Neural cell (in vitro differentiated cells): ENCODE measurements around the gene KCNK2. TPM values are rescaled to one million over a fixed set of nuclear protein-coding genes. Genes with fewer than 3 reads are reported as not detected.

ENCODE experiments used
- H2AFZ ChIP-seq: fragments of 200-600, 300-800 bp; sonication (generic), shearing (Covaris generic); 2 replicates; pipeline ENCODE4 v1.6.0; 2014; ENCODE audit warnings: low read depth, mild to moderate bottlenecking, antibody characterized with exemption, low read length, moderate library complexity
- H3F3A ChIP-seq: fragments of 200-600 bp; shearing (Covaris generic); 2 replicates; pipeline ENCODE4 v1.6.1; 2016; ENCODE audit warnings: mild to moderate bottlenecking, moderate library complexity, mixed read lengths, antibody characterized with exemption, low read length; ENCODE audit not compliant: insufficient read depth, poor library complexity, severe bottlenecking
- H3K27ac ChIP-seq: fragments of 200-600, 300-800 bp; sonication (generic), shearing (Covaris generic); 2 replicates; pipeline ENCODE4 v1.5.1; 2014; ENCODE audit warnings: mild to moderate bottlenecking, low read length, moderate library complexity
- H3K27me3 ChIP-seq: fragments of 300-800, 200-600 bp; sonication (generic), shearing (Covaris generic); 2 replicates; pipeline ENCODE4 v1.6.0; 2014; ENCODE audit warnings: mild to moderate bottlenecking, low read depth, low read length, moderate library complexity; ENCODE audit not compliant: insufficient read depth
- H3K36me3 ChIP-seq: fragments of 300-800, 200-600 bp; sonication (generic), shearing (Covaris generic); 2 replicates; pipeline ENCODE4 v1.5.1; 2014; ENCODE audit warnings: mild to moderate bottlenecking, antibody characterized with exemption, low read length, moderate library complexity; ENCODE audit not compliant: insufficient read depth
- H3K4me2 ChIP-seq: fragments of 300-800, 200-600 bp; sonication (generic), shearing (Covaris generic); 2 replicates; pipeline ENCODE4 v1.6.0; 2014; ENCODE audit warnings: mild to moderate bottlenecking, low read length
- H3K4me3 ChIP-seq: fragments of 300-800, 200-600 bp; sonication (generic), shearing (Covaris generic); 2 replicates; pipeline ENCODE4 v1.5.1; 2014; ENCODE audit warnings: mild to moderate bottlenecking, low read length, moderate library complexity
- H3K79me2 ChIP-seq: fragments of 200-600 bp; shearing (Covaris generic); replicated peaks from 2 replicates; pipeline ENCODE4 v1.6.0; 2014; ENCODE audit warnings: mild to moderate bottlenecking, low read length, moderate library complexity; ENCODE audit not compliant: insufficient read depth
- H3K9ac ChIP-seq: fragments of 300-800, 200-600 bp; sonication (generic), shearing (Covaris generic); 2 replicates; pipeline ENCODE4 v1.6.1; 2016; ENCODE audit warnings: mild to moderate bottlenecking, low read length, mixed read lengths
- H3K9me2 ChIP-seq: fragments of 200-600 bp; shearing (Covaris generic); 2 replicates; pipeline ENCODE4 v1.6.1; 2016; ENCODE audit warnings: mild to moderate bottlenecking, low read length, mixed read lengths; ENCODE audit not compliant: insufficient read depth
- H3K9me3 ChIP-seq: fragments of 200-600, 300-800 bp; sonication (generic), shearing (Covaris generic); 2 replicates; pipeline ENCODE4 v1.6.1; 2016; ENCODE audit warnings: mild to moderate bottlenecking, mixed run types, low read length, moderate library complexity, mixed read lengths
- H4K20me1 ChIP-seq: fragments of 200-600 bp; shearing (Covaris generic); 2 replicates; pipeline ENCODE4 v1.6.1; 2016; ENCODE audit warnings: mild to moderate bottlenecking, mixed run types; ENCODE audit not compliant: insufficient read depth
- CTCF ChIP-seq: fragments of 450-650 bp; IDR thresholded peaks from 2 replicates; pipeline ENCODE4 v1.5.1; 2014; ENCODE audit warnings: antibody characterized with exemption, mild to moderate bottlenecking, moderate library complexity; ENCODE audit not compliant: poor library complexity, severe bottlenecking
- EP300 ChIP-seq: fragments of 450-650 bp; conservative IDR thresholded peaks from 2 replicates; pipeline ENCODE4 v1.6.1; 2014; ENCODE audit warnings: antibody characterized with exemption, mild to moderate bottlenecking, moderate library complexity; ENCODE audit not compliant: poor library complexity, severe bottlenecking
- EZH2 ChIP-seq: fragments of 200-600, 300-800 bp; shearing (Covaris generic), sonication (generic); IDR thresholded peaks from 2 replicates; pipeline ENCODE4 v1.6.1; 2014; ENCODE audit warnings: antibody characterized with exemption, low read length, borderline replicate concordance, mild to moderate bottlenecking; ENCODE audit not compliant: insufficient read depth, poor library complexity, severe bottlenecking
- MXI1 ChIP-seq: fragments of 450-650 bp; conservative IDR thresholded peaks from 2 replicates; pipeline ENCODE4 v1.6.1; 2014; ENCODE audit warnings: antibody characterized with exemption, mild to moderate bottlenecking; ENCODE audit not compliant: poor library complexity, severe bottlenecking
- POLR2AphosphoS5 ChIP-seq: IDR thresholded peaks from 2 replicates; pipeline ENCODE4 v1.6.1; 2012
- RAD21 ChIP-seq: fragments of 450-650 bp; conservative IDR thresholded peaks from 2 replicates; pipeline ENCODE4 v1.6.1; 2014; ENCODE audit warnings: antibody characterized with exemption, mild to moderate bottlenecking, moderate library complexity
- SMC3 ChIP-seq: fragments of 450-650 bp; conservative IDR thresholded peaks from 2 replicates; pipeline ENCODE4 v1.6.1; 2014; ENCODE audit warnings: antibody characterized with exemption, mild to moderate bottlenecking, moderate library complexity; ENCODE audit not compliant: poor library complexity
- TAF1 ChIP-seq: IDR thresholded peaks from 2 replicates; pipeline ENCODE4 v1.6.1; 2012; ENCODE audit warnings: low read depth
- polyA plus RNA-seq: library from polyadenylated mRNA; depleted of rRNA; stranded (reverse); fragments of >200 nt; gene quantifications from 2 replicates; pipeline ENCODE4 v1.2.3, GENCODE V29; 2014
- TF ChIP-seq, protein P1 (sequence below): IDR thresholded peaks from 2 replicates; pipeline ENCODE4 v1.6.1; 2012; ENCODE audit warnings: borderline replicate concordance

The KCNK2 gene
- polyA plus RNA-seq, 1 donor from 2014 or later: 6.8 TPM

DNA sequence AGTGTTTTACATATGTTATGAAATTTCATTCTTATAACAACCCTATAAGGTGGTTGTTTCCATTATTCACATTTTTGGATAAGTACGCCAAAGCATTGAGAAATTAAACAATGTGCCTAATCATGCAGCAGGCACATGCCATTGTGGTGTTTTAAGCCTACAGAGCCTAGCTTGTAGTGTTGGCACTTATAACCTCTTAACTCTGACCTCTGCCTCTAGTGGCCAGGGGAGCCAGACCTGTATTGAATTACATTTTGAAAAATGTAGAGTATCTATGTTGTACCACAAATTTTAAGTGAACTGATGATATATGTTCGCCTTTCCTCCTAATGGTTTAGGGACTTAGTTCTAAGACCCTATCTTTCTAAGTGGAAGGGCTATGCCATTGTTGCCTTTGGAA is 61.0 kb downstream of the KCNK2 start:
- H3K4me3 ChIP-seq: no peak overlapping the region
- no peaks in the 10 kb centered on the region for H3K36me3 ChIP-seq
- no peak overlapping the region for H2AFZ ChIP-seq
- H3F3A ChIP-seq: no peaks in the 10 kb centered on the region
- H3K79me2 ChIP-seq: no peaks in the 10 kb centered on the region
- no peak overlapping the region for H3K27ac ChIP-seq
- no peak overlapping the region for H3K9ac ChIP-seq
- H3K9me2 ChIP-seq: no peaks in the 10 kb centered on the region
- H3K4me2 ChIP-seq: no peak overlapping the region
- no peaks in the 10 kb centered on the region for H3K27me3 ChIP-seq
- H3K9me3 ChIP-seq: no peaks in the 10 kb centered on the region
- TF ChIP-seq CTCF (no peak), POLR2AphosphoS5 (no peak), EP300 (no peak), MXI1 (no peak), RAD21 (no peak), TAF1 (no peak), EZH2 (no peak)
- no peaks in the 10 kb centered on the region for H4K20me1 ChIP-seq

DNA sequence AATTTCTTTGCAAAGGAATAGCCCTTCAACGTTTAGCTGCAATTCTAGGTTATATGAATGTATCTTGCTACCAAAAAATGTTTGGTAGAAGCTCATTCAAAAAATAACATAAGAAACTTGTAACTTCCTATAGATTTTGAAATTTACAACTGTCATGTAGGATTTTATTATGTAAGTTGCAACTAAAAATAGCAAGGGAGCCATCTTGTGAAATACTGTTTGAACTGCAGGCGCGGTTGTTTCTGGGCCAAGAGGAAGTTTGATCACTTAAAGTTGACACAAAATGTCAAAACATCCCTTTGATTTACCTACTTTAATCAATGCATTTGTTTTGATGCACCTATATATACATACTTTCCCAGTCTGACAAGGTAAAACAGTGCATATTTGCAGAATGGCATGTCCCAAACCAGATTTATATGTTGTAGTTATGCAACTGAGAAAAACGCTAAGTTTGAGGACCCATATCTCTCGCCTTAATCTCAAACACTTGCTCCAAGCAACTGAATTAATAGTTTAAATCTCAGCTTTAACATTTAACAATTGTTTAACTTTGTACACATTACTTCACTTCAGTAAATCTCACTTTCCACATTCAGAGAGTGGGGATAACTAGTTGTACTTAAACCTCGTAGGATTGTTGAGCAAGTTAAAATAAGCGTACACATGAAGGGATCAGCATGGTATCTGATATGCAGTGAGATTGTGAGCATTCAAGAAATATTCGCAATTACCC is 63.9 kb downstream of the KCNK2 start:
- no peaks in the 10 kb centered on the region for H3F3A ChIP-seq
- no peak overlapping the region for H2AFZ ChIP-seq
- no peak overlapping the region for H3K9ac ChIP-seq
- no peak overlapping the region for H3K27ac ChIP-seq
- no peak overlapping the region for H3K4me3 ChIP-seq
- H4K20me1 ChIP-seq: no peaks in the 10 kb centered on the region
- no peaks in the 10 kb centered on the region for H3K27me3 ChIP-seq
- no peaks in the 10 kb centered on the region for H3K36me3 ChIP-seq
- no peaks in the 10 kb centered on the region for H3K79me2 ChIP-seq
- H3K9me2 ChIP-seq: no peaks in the 10 kb centered on the region
- TF ChIP-seq POLR2AphosphoS5: no peak
- no peak for TF ChIP-seq MXI1
- TF ChIP-seq CTCF: peak; percentile 83
- no peak for TF ChIP-seq TAF1
- TF ChIP-seq EP300: no peak
- peak; percentile 92 for TF ChIP-seq SMC3
- TF ChIP-seq RAD21: peak; percentile 87
- no peak overlapping the region for H3K4me2 ChIP-seq
- H3K9me3 ChIP-seq: no peaks in the 10 kb centered on the region

DNA sequence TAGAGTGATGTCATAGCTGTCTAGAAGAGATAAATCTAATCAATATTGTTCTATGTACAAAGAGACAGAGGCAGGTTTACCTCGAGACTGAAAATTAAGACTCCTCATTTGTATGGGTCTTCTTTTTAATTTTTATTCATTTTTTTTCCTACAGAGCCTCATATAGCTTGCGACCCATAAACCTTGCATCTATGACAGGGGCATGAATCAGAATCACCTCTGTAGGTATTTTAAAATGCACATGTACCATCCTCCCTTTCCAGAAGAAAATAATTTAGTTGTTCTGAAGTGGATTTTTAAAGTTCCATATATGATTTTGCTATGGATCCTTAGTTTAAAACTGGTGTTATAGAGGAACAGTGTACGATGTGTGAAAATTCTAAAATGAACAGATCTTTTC is 64.5 kb downstream of the KCNK2 start:
- H3K4me3 ChIP-seq: no peak overlapping the region
- no peaks in the 10 kb centered on the region for H4K20me1 ChIP-seq
- H3K27me3 ChIP-seq: no peaks in the 10 kb centered on the region
- H3K36me3 ChIP-seq: no peaks in the 10 kb centered on the region
- TF ChIP-seq TAF1: no peak
- TF ChIP-seq, protein P1, sequence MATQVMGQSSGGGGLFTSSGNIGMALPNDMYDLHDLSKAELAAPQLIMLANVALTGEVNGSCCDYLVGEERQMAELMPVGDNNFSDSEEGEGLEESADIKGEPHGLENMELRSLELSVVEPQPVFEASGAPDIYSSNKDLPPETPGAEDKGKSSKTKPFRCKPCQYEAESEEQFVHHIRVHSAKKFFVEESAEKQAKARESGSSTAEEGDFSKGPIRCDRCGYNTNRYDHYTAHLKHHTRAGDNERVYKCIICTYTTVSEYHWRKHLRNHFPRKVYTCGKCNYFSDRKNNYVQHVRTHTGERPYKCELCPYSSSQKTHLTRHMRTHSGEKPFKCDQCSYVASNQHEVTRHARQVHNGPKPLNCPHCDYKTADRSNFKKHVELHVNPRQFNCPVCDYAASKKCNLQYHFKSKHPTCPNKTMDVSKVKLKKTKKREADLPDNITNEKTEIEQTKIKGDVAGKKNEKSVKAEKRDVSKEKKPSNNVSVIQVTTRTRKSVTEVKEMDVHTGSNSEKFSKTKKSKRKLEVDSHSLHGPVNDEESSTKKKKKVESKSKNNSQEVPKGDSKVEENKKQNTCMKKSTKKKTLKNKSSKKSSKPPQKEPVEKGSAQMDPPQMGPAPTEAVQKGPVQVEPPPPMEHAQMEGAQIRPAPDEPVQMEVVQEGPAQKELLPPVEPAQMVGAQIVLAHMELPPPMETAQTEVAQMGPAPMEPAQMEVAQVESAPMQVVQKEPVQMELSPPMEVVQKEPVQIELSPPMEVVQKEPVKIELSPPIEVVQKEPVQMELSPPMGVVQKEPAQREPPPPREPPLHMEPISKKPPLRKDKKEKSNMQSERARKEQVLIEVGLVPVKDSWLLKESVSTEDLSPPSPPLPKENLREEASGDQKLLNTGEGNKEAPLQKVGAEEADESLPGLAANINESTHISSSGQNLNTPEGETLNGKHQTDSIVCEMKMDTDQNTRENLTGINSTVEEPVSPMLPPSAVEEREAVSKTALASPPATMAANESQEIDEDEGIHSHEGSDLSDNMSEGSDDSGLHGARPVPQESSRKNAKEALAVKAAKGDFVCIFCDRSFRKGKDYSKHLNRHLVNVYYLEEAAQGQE: no peak
- no peak overlapping the region for H2AFZ ChIP-seq
- H3K4me2 ChIP-seq: no peak overlapping the region
- H3K79me2 ChIP-seq: no peaks in the 10 kb centered on the region
- H3K9me3 ChIP-seq: no peaks in the 10 kb centered on the region
- no peak overlapping the region for H3K9ac ChIP-seq
- no peak overlapping the region for H3K27ac ChIP-seq
- H3K9me2 ChIP-seq: no peaks in the 10 kb centered on the region
- H3F3A ChIP-seq: no peaks in the 10 kb centered on the region
